WTC11 (cell line): ENCODE data around the gene CLIP1. TPM values are rescaled to one million over a fixed set of nuclear protein-coding genes. Genes with fewer than 3 reads are reported as not detected.

Experiments
- ATAC-seq: fragments of 200-7000 bp; cut with Tn5 transposase; 2 replicates; pipeline ENCODE4 v1.10.0; 2021; ENCODE audit warnings: mild to moderate bottlenecking, moderate library complexity
- CTCF ChIA-PET: fragments of 300-600 bp; sonication (Branson Sonifier 250); formaldehyde crosslinking; loops from one replicate; lab custom pipeline; 2021; ENCODE audit warnings: antibody characterized with exemption; lab: Charles Lee
- POLR2A ChIA-PET: fragments of 350-600 bp; sonication (Branson Sonifier 250); formaldehyde crosslinking; loops from one replicate; lab custom pipeline; 2021; ENCODE audit warnings: antibody characterized with exemption; lab: Charles Lee
- DNase-seq: peaks from one replicate; pipeline ENCODE4 v3.0.0; 2021; ENCODE audit warnings: low spot score
- H3K27ac Mint-ChIP-seq: 2 replicates; pipeline ENCODE4 v1.8.0; 2021; ENCODE audit warnings: mixed read lengths
- H3K27me3 Mint-ChIP-seq: 2 replicates; pipeline ENCODE4 v1.8.0; 2021; ENCODE audit warnings: low read depth, mild to moderate bottlenecking, moderate library complexity, mixed read lengths
- H3K36me3 Mint-ChIP-seq: 2 replicates; pipeline ENCODE4 v1.8.0; 2021; ENCODE audit warnings: mixed read lengths
- H3K4me1 Mint-ChIP-seq: 2 replicates; pipeline ENCODE4 v1.8.0; 2022; ENCODE audit warnings: mixed read lengths
- H3K4me3 Mint-ChIP-seq: 2 replicates; pipeline ENCODE4 v1.8.0; 2021; ENCODE audit warnings: mild to moderate bottlenecking, moderate library complexity, mixed read lengths
- H3K9me3 Mint-ChIP-seq: 2 replicates; pipeline ENCODE4 v1.8.0; 2021; ENCODE audit warnings: mixed read lengths
- AR ChIP-seq: fragments of 250-450 bp; sonication (Bioruptor Pico); IDR thresholded peaks from 2 replicates; pipeline ENCODE4 v1.9.0; 2021; ENCODE audit warnings: mild to moderate bottlenecking
- ATF1 ChIP-seq: sonication (generic); formaldehyde crosslinking; IDR thresholded peaks from 2 replicates; pipeline ENCODE4 v1.8.1; 2023; ENCODE audit warnings: mild to moderate bottlenecking, moderate library complexity, missing genetic modification reagents
- CBFB ChIP-seq: sonication (generic); formaldehyde crosslinking; IDR thresholded peaks from 2 replicates; pipeline ENCODE4 v1.8.1; 2022; ENCODE audit warnings: mild to moderate bottlenecking, low read depth, missing genetic modification reagents
- ERG ChIP-seq: fragments of 250-450 bp; sonication (Bioruptor Pico); IDR thresholded peaks from 2 replicates; pipeline ENCODE4 v1.8.0; 2021; ENCODE audit warnings: mild to moderate bottlenecking
- FOXP4 ChIP-seq: sonication (generic); formaldehyde crosslinking; IDR thresholded peaks from 2 replicates; pipeline ENCODE4 v1.8.0; 2022; ENCODE audit warnings: mild to moderate bottlenecking, missing genetic modification reagents
- GRHL2 ChIP-seq: fragments of 250-450 bp; sonication (Bioruptor Pico); IDR thresholded peaks from 2 replicates; pipeline ENCODE4 v1.8.0; 2022; ENCODE audit warnings: mild to moderate bottlenecking, moderate library complexity; ENCODE audit not compliant: insufficient replicate concordance, severe bottlenecking
- ZBTB21 ChIP-seq: sonication (generic); formaldehyde crosslinking; IDR thresholded peaks from 2 replicates; pipeline ENCODE4 v1.8.1; 2023; ENCODE audit warnings: mild to moderate bottlenecking, missing genetic modification reagents, borderline replicate concordance
- ZMAT4 ChIP-seq: fragments of 250-450 bp; sonication (Bioruptor Pico); IDR thresholded peaks from 2 replicates; pipeline ENCODE4 v1.9.0; 2021; ENCODE audit warnings: mild to moderate bottlenecking
- ZNF219 ChIP-seq: sonication (generic); formaldehyde crosslinking; IDR thresholded peaks from 2 replicates; pipeline ENCODE4 v1.8.0; 2023; ENCODE audit warnings: missing genetic modification reagents, mild to moderate bottlenecking, borderline replicate concordance
- ZNF416 ChIP-seq: fragments of 250-450 bp; sonication (Bioruptor Pico); IDR thresholded peaks from 2 replicates; pipeline ENCODE4 v1.9.0; 2021; ENCODE audit warnings: mild to moderate bottlenecking, inconsistent platforms
- ZNF425 ChIP-seq: fragments of 250-450 bp; sonication (Bioruptor Pico); conservative IDR thresholded peaks from 2 replicates; pipeline ENCODE4 v1.9.0; 2021; ENCODE audit warnings: mild to moderate bottlenecking
- total RNA-seq: library from RNA; stranded (reverse); gene quantifications from 3 replicates; pipeline ENCODE4 v1.2.3, GENCODE V29; 2021
- TF ChIP-seq, protein P1 (sequence below): sonication (generic); formaldehyde crosslinking; IDR thresholded peaks from 2 replicates; pipeline ENCODE4 v1.8.0; 2022; ENCODE audit warnings: missing genetic modification reagents
- TF ChIP-seq, protein P2 (sequence below): sonication (generic); formaldehyde crosslinking; IDR thresholded peaks from 2 replicates; pipeline ENCODE4 v1.8.0; 2022; ENCODE audit warnings: mild to moderate bottlenecking, missing genetic modification reagents
- TF ChIP-seq, protein P3 (sequence below): sonication (generic); formaldehyde crosslinking; IDR thresholded peaks from 2 replicates; pipeline ENCODE4 v1.8.0; 2023; ENCODE audit warnings: missing genetic modification reagents, mild to moderate bottlenecking, borderline replicate concordance

Gene CLIP1
- total RNA-seq, 1 experiment from 2014 or later, result 24.9 TPM

GRCh38 chr12:122243965-122244364 lies 178.5 kb downstream of the CLIP1 start:
- Mint-ChIP-seq H3K36me3 (peaks cover 17% of the 10 kb centered on the region), H3K27ac (no peak overlapping the region), H3K4me3 (no peak overlapping the region), H3K9me3 (no peaks in the 10 kb centered on the region), H3K4me1 (no peaks in the 10 kb centered on the region), H3K27me3 (no peaks in the 10 kb centered on the region)
- DNase-seq (no peak), ATAC-seq (no peak)
- CTCF ChIA-PET, result no interaction called here
- POLR2A ChIA-PET, result no interaction called here
- TF ChIP-seq, protein P1, sequence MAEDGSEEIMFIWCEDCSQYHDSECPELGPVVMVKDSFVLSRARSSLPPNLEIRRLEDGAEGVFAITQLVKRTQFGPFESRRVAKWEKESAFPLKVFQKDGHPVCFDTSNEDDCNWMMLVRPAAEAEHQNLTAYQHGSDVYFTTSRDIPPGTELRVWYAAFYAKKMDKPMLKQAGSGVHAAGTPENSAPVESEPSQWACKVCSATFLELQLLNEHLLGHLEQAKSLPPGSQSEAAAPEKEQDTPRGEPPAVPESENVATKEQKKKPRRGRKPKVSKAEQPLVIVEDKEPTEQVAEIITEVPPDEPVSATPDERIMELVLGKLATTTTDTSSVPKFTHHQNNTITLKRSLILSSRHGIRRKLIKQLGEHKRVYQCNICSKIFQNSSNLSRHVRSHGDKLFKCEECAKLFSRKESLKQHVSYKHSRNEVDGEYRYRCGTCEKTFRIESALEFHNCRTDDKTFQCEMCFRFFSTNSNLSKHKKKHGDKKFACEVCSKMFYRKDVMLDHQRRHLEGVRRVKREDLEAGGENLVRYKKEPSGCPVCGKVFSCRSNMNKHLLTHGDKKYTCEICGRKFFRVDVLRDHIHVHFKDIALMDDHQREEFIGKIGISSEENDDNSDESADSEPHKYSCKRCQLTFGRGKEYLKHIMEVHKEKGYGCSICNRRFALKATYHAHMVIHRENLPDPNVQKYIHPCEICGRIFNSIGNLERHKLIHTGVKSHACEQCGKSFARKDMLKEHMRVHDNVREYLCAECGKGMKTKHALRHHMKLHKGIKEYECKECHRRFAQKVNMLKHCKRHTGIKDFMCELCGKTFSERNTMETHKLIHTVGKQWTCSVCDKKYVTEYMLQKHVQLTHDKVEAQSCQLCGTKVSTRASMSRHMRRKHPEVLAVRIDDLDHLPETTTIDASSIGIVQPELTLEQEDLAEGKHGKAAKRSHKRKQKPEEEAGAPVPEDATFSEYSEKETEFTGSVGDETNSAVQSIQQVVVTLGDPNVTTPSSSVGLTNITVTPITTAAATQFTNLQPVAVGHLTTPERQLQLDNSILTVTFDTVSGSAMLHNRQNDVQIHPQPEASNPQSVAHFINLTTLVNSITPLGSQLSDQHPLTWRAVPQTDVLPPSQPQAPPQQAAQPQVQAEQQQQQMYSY, result no peak
- no peak for TF ChIP-seq CBFB (CRISPR knock-in tag)
- no peak for TF ChIP-seq ZNF219 (CRISPR knock-in tag)
- TF ChIP-seq ZMAT4 (CRISPR knock-in tag), result no peak
- no peak for TF ChIP-seq ZNF416 (CRISPR knock-in tag)
- TF ChIP-seq ZNF425 (CRISPR knock-in tag), result no peak
- no peak for TF ChIP-seq ATF1
- TF ChIP-seq ZBTB21 (CRISPR knock-in tag), result no peak
- TF ChIP-seq ERG (CRISPR knock-in tag), result no peak
- TF ChIP-seq FOXP4 (CRISPR knock-in tag), result no peak
- TF ChIP-seq AR (CRISPR knock-in tag), result no peak
- TF ChIP-seq GRHL2, result no peak
- TF ChIP-seq, protein P2, sequence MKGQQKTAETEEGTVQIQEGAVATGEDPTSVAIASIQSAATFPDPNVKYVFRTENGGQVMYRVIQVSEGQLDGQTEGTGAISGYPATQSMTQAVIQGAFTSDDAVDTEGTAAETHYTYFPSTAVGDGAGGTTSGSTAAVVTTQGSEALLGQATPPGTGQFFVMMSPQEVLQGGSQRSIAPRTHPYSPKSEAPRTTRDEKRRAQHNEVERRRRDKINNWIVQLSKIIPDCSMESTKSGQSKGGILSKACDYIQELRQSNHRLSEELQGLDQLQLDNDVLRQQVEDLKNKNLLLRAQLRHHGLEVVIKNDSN (CRISPR knock-in tag), result no peak
- TF ChIP-seq, protein P3, sequence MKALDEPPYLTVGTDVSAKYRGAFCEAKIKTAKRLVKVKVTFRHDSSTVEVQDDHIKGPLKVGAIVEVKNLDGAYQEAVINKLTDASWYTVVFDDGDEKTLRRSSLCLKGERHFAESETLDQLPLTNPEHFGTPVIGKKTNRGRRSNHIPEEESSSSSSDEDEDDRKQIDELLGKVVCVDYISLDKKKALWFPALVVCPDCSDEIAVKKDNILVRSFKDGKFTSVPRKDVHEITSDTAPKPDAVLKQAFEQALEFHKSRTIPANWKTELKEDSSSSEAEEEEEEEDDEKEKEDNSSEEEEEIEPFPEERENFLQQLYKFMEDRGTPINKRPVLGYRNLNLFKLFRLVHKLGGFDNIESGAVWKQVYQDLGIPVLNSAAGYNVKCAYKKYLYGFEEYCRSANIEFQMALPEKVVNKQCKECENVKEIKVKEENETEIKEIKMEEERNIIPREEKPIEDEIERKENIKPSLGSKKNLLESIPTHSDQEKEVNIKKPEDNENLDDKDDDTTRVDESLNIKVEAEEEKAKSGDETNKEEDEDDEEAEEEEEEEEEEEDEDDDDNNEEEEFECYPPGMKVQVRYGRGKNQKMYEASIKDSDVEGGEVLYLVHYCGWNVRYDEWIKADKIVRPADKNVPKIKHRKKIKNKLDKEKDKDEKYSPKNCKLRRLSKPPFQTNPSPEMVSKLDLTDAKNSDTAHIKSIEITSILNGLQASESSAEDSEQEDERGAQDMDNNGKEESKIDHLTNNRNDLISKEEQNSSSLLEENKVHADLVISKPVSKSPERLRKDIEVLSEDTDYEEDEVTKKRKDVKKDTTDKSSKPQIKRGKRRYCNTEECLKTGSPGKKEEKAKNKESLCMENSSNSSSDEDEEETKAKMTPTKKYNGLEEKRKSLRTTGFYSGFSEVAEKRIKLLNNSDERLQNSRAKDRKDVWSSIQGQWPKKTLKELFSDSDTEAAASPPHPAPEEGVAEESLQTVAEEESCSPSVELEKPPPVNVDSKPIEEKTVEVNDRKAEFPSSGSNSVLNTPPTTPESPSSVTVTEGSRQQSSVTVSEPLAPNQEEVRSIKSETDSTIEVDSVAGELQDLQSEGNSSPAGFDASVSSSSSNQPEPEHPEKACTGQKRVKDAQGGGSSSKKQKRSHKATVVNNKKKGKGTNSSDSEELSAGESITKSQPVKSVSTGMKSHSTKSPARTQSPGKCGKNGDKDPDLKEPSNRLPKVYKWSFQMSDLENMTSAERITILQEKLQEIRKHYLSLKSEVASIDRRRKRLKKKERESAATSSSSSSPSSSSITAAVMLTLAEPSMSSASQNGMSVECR (CRISPR knock-in tag), result no peak
